OCI-M2 (cell line): ENCODE data around the gene DNAH17.

Source experiments
- DNase-seq: peaks from one replicate; lab custom pipeline; 2025; ENCODE audit not compliant: unreplicated experiment; lab: John Stamatoyannopoulos, UW

The DNAH17 gene

GRCh38 chr17:78550464-78550863 is 26.7 kb downstream of the DNAH17 start:
- DNase-seq: no peak

- no peak for DNase-seq
Measured at GRCh38 chr17:78548725-78549124, 28.5 kb downstream of the DNAH17 start.

GRCh38 chr17:78547035-78547434 is 30.2 kb downstream of the DNAH17 start:
- DNase-seq: no peak

GRCh38 chr17:78546476-78546875 is 30.7 kb downstream of the DNAH17 start:
- DNase-seq: no peak

- no peak for DNase-seq
Measured at GRCh38 chr17:78544881-78545755, 32.1 kb downstream of the DNAH17 start.

GRCh38 chr17:78541488-78542206 is 35.5 kb downstream of the DNAH17 start:
- DNase-seq: no peak

- DNase-seq: no peak
Measured at GRCh38 chr17:78539781-78540180, 37.4 kb downstream of the DNAH17 start.

GRCh38 chr17:78538033-78538776 is 39.0 kb downstream of the DNAH17 start:
- DNase-seq: no peak

- DNase-seq: no peak
Measured at GRCh38 chr17:78537217-78537860, 39.9 kb downstream of the DNAH17 start.

GRCh38 chr17:78535273-78536197 is 41.7 kb downstream of the DNAH17 start:
- DNase-seq: no peak

- no peak for DNase-seq
Measured at GRCh38 chr17:78534492-78535272, 42.5 kb downstream of the DNAH17 start.

GRCh38 chr17:78532922-78533640 is 44.1 kb downstream of the DNAH17 start:
- no peak for DNase-seq

GRCh38 chr17:78532311-78532710 is 44.9 kb downstream of the DNAH17 start:
- no peak for DNase-seq

GRCh38 chr17:78530675-78531074 is 46.5 kb downstream of the DNAH17 start:
- DNase-seq: no peak

- DNase-seq: no peak
Measured at GRCh38 chr17:78529871-78530670, 47.1 kb downstream of the DNAH17 start.

- no peak for DNase-seq
Measured at GRCh38 chr17:78529251-78529650, 47.9 kb downstream of the DNAH17 start.

- DNase-seq: no peak
Measured at GRCh38 chr17:78528541-78528940, 48.7 kb downstream of the DNAH17 start.

- DNase-seq: no peak
Measured at GRCh38 chr17:78527345-78527744, 49.9 kb downstream of the DNAH17 start.
